Nephron progenitor cell (in vitro differentiated cells): ENCODE results near the gene COPE.

Experiments used
- DNase-seq: peaks from one replicate; pipeline ENCODE4 v3.0.0; 2021
- H3K27ac Mint-ChIP-seq: 2 replicates; pipeline ENCODE4 v1.8.0; 2021; ENCODE audit warnings: mild to moderate bottlenecking, moderate library complexity, mixed read lengths
- H3K27me3 Mint-ChIP-seq: 2 replicates; pipeline ENCODE4 v1.8.0; 2021; ENCODE audit warnings: mild to moderate bottlenecking, low read depth, mixed read lengths; ENCODE audit not compliant: poor library complexity
- H3K36me3 Mint-ChIP-seq: 2 replicates; pipeline ENCODE4 v1.8.0; 2021; ENCODE audit warnings: low read depth, mixed read lengths
- H3K4me1 Mint-ChIP-seq: 2 replicates; pipeline ENCODE4 v1.8.0; 2021; ENCODE audit warnings: mixed read lengths
- H3K4me3 Mint-ChIP-seq: 2 replicates; pipeline ENCODE4 v1.8.0; 2021; ENCODE audit warnings: mild to moderate bottlenecking, moderate library complexity, mixed read lengths
- H3K9me3 Mint-ChIP-seq: 2 replicates; pipeline ENCODE4 v1.8.0; 2021; ENCODE audit warnings: mild to moderate bottlenecking, moderate library complexity, mixed read lengths
- TF ChIP-seq, protein P1 (sequence below): fragments of 200-600 bp; sonication (generic); IDR thresholded peaks from 2 replicates; pipeline ENCODE4 v1.5.0; 2021; ENCODE audit warnings: antibody characterized with exemption

The COPE gene

DNA sequence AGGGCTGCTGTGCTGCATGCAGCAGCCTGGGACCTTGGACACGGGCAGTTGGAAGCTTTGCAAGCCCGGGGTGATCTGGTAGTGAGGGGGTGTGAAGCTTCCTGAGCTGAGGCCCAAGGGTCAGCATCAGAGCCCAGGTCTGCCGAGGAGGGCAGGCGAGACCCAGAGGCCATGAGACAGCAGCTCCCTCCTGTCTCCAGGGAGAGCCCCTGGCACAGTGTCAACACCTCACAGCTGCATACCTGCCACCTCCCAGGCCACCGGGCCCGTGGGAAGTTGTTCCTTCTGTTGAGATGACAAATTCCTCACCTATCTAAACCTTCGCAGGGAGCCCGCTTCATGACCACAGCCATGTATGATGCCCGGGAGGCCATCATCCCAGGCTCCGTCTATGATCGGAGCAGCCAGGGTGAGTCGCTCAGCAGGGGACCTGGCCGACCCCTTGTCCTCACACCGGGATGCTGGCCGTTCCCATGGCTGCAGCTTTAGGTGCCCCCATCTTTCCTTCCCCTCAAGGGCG lies 55.3 kb downstream of the COPE start:
- TF ChIP-seq, protein P1, sequence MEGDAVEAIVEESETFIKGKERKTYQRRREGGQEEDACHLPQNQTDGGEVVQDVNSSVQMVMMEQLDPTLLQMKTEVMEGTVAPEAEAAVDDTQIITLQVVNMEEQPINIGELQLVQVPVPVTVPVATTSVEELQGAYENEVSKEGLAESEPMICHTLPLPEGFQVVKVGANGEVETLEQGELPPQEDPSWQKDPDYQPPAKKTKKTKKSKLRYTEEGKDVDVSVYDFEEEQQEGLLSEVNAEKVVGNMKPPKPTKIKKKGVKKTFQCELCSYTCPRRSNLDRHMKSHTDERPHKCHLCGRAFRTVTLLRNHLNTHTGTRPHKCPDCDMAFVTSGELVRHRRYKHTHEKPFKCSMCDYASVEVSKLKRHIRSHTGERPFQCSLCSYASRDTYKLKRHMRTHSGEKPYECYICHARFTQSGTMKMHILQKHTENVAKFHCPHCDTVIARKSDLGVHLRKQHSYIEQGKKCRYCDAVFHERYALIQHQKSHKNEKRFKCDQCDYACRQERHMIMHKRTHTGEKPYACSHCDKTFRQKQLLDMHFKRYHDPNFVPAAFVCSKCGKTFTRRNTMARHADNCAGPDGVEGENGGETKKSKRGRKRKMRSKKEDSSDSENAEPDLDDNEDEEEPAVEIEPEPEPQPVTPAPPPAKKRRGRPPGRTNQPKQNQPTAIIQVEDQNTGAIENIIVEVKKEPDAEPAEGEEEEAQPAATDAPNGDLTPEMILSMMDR: no peak
- no peak for DNase-seq
- H3K27me3 Mint-ChIP-seq: no peaks in the 10 kb centered on the region
- H3K9me3 Mint-ChIP-seq: no peaks in the 10 kb centered on the region
- H3K4me3 Mint-ChIP-seq: no peak overlapping the region
- H3K27ac Mint-ChIP-seq: no peak overlapping the region
- H3K36me3 Mint-ChIP-seq: peaks cover 34% of the 10 kb centered on the region
- peaks cover 14% of the 10 kb centered on the region for H3K4me1 Mint-ChIP-seq

DNA sequence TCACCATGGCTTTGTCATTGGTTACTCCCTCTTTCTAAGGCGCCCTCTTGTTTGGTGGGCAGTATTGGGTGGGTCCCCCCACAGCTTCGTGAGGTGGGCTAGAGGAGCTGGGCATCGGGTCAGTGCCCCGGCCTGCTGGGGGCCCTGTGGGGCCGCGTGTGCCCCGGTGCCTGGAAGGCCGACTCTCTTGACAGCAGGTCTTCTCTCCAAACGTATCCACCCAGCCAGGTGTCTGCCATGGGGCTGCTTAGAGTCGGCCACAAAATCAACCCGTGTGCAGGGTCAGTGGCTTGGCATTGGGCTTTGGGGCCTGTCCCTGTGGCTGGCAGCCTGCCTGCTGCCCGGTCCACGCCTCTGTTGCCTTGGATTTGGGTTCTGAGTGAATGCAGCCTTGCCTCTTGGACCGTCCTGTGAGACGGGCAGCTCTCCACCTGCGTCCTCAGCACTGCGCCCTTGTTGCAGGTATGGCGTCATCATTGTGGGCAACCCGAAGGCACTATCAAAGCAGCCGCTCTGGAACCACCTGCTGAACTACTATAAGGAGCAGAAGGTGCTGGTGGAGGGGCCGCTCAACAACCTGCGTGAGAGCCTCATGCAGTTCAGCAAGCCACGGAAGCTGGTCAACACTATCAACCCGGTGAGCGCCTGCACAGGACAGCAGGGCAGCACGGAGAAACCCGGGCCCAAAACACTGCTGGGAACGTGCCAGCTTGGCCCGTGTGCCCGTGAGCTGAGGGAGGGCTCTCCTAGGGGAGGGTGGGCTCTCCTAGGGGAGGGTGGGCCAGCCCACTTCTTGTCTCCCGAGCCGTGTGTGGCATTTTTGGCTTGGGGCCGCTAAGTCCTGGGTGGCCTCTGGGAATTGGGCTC lies 56.0 kb downstream of the COPE start:
- Mint-ChIP-seq H3K4me3 (no peak overlapping the region), H3K9me3 (no peaks in the 10 kb centered on the region), H3K4me1 (peaks cover 14% of the 10 kb centered on the region), H3K27ac (peak overlapping the region; percentile 39), H3K27me3 (no peaks in the 10 kb centered on the region), H3K36me3 (peaks cover 35% of the 10 kb centered on the region)
- TF ChIP-seq, protein P1: no peak
- DNase-seq: no peak

DNA sequence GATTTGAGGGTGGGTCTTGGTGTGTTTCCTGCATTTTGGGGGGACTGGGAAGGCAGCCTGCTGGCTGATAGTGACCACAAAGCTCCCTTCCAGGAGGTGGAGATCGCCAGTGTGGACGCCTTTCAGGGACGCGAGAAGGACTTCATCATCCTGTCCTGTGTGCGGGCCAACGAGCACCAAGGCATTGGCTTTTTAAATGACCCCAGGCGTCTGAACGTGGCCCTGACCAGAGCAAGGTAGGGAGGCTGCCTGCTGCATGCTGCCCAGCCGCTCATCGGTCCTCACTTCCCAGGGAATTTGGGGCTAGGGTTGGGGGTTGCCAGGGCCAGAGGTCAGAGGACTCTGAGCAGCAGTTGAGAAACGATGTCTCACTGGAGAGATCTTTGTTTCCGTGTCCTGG lies 57.3 kb downstream of the COPE start:
- TF ChIP-seq, protein P1: no peak
- no peaks in the 10 kb centered on the region for H3K27me3 Mint-ChIP-seq
- peaks cover 34% of the 10 kb centered on the region for H3K36me3 Mint-ChIP-seq
- H3K27ac Mint-ChIP-seq: peak overlapping the region; percentile 32
- DNase-seq: no peak
- H3K4me3 Mint-ChIP-seq: no peak overlapping the region
- no peaks in the 10 kb centered on the region for H3K9me3 Mint-ChIP-seq
- H3K4me1 Mint-ChIP-seq: peaks cover 7% of the 10 kb centered on the region

DNA sequence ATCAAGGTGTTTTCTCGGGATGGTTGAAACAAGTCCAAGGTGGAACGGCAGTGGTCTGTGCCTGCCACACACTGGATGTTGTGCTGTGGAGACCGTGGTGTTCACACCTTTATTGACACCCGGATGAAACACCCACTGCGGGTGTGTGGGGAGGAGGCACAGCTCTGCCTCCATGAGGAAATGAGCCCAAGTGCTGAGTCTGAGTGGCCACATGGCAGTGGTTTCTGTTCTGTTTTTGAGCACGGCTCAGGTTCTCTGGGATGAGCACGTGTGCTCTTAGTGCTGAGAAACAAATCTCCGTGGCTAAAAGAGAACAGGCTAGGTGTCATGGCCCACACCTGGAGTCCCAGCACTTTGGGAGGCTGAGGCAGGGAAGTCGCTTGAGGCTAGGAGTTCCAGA lies 58.0 kb downstream of the COPE start:
- Mint-ChIP-seq H3K4me3 (no peak overlapping the region), H3K9me3 (no peaks in the 10 kb centered on the region), H3K27me3 (no peaks in the 10 kb centered on the region), H3K27ac (no peak overlapping the region), H3K36me3 (peaks cover 39% of the 10 kb centered on the region), H3K4me1 (peaks cover 3% of the 10 kb centered on the region)
- TF ChIP-seq, protein P1: no peak
- no peak for DNase-seq

DNA sequence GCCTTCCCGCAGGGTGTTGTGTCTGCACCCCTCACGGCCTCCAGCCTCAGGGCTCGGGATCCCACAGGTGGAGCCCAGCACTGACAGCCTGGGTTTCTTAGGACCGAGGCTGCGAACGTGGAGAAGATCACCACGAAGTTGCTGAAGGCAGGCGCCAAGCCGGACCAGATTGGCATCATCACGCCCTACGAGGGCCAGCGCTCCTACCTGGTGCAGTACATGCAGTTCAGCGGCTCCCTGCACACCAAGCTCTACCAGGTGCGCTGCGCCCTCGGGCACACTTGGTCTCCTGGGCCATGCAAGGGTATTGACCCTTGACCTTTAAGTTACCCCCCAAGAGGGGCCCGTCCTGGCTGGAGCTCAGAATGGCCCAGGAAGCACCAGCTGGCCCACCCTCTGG lies 58.5 kb downstream of the COPE start:
- H3K36me3 Mint-ChIP-seq: peaks cover 44% of the 10 kb centered on the region
- peaks cover 6% of the 10 kb centered on the region for H3K4me1 Mint-ChIP-seq
- peak overlapping the region; percentile 48 for H3K27ac Mint-ChIP-seq
- no peaks in the 10 kb centered on the region for H3K27me3 Mint-ChIP-seq
- no peak for DNase-seq
- no peaks in the 10 kb centered on the region for H3K9me3 Mint-ChIP-seq
- H3K4me3 Mint-ChIP-seq: no peak overlapping the region
- TF ChIP-seq, protein P1: no peak

DNA sequence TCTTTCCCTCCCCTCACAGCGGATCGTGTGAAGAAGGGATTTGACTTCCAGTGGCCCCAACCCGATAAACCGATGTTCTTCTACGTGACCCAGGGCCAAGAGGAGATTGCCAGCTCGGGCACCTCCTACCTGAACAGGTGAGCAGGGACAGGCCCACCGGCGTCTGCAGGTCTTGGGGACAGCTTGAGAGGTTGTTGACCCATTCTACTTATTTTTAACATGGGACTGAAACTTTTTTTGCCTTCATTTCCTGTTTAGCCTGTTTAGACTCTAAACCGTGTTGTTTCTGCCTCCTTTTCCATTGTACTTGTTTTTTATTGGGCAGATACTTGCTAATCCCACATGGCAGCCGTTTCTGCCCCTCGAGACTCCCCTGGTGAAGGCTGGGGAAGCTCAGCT lies 58.9 kb downstream of the COPE start:
- H3K9me3 Mint-ChIP-seq: no peaks in the 10 kb centered on the region
- no peak overlapping the region for H3K27ac Mint-ChIP-seq
- TF ChIP-seq, protein P1: no peak
- peaks cover 49% of the 10 kb centered on the region for H3K36me3 Mint-ChIP-seq
- DNase-seq: no peak
- H3K27me3 Mint-ChIP-seq: no peaks in the 10 kb centered on the region
- no peak overlapping the region for H3K4me3 Mint-ChIP-seq
- peaks cover 6% of the 10 kb centered on the region for H3K4me1 Mint-ChIP-seq
